Measurements from ENCODE around the gene RNF113B.

RNF113B gene

GRCh38 chr13:98203646-98204326 is 26.7 kb upstream of the RNF113B start:
- peak; percentile 35 for DNase-seq (ENCODE audit: low spot score)

- peak; percentile 18 for DNase-seq (ENCODE audit: low spot score)
Observed at GRCh38 chr13:98201984-98202383, 24.9 kb upstream of the RNF113B start.

GRCh38 chr13:98201189-98201588 is 24.1 kb upstream of the RNF113B start:
- no peak for DNase-seq (ENCODE audit: low spot score)

- no peak for DNase-seq (ENCODE audit: low spot score)
Observed at GRCh38 chr13:98200211-98200878, 23.3 kb upstream of the RNF113B start.

GRCh38 chr13:98199480-98199879 is 22.4 kb upstream of the RNF113B start:
- no peak for DNase-seq (ENCODE audit: low spot score)

GRCh38 chr13:98198683-98199082 is 21.6 kb upstream of the RNF113B start:
- no peak for DNase-seq (ENCODE audit: low spot score)

- DNase-seq (ENCODE audit: low spot score): no peak
Observed at GRCh38 chr13:98195054-98195791, 18.2 kb upstream of the RNF113B start.

GRCh38 chr13:98192008-98192407 is 14.9 kb upstream of the RNF113B start:
- DNase-seq (ENCODE audit: low spot score): no peak

- DNase-seq (ENCODE audit: low spot score): no peak
Observed at GRCh38 chr13:98190889-98191444, 13.9 kb upstream of the RNF113B start.

- no peak for DNase-seq (ENCODE audit: low spot score)
Observed at GRCh38 chr13:98189841-98190505, 12.9 kb upstream of the RNF113B start.

GRCh38 chr13:98188544-98189166 is 11.6 kb upstream of the RNF113B start:
- no peak for DNase-seq (ENCODE audit: low spot score)

GRCh38 chr13:98187965-98188261 is 10.8 kb upstream of the RNF113B start:
- DNase-seq (ENCODE audit: low spot score): no peak

- DNase-seq (ENCODE audit: low spot score): no peak
Observed at GRCh38 chr13:98187155-98187964, 10.3 kb upstream of the RNF113B start.

- DNase-seq (ENCODE audit: low spot score): no peak
Observed at GRCh38 chr13:98184792-98185191, 7.7 kb upstream of the RNF113B start.

- no peak for DNase-seq (ENCODE audit: low spot score)
Observed at GRCh38 chr13:98182589-98182988, 5.5 kb upstream of the RNF113B start.

GRCh38 chr13:98182153-98182552 is 5.1 kb upstream of the RNF113B start:
- DNase-seq (ENCODE audit: low spot score): no peak

- no peak for DNase-seq (ENCODE audit: low spot score)
Observed at GRCh38 chr13:98181111-98181815, 4.2 kb upstream of the RNF113B start.

GRCh38 chr13:98180092-98180491 is 3.0 kb upstream of the RNF113B start:
- DNase-seq (ENCODE audit: low spot score): no peak

- DNase-seq (ENCODE audit: low spot score): no peak
Observed at GRCh38 chr13:98175823-98176222, 1.2 kb downstream of the RNF113B start.

- DNase-seq (ENCODE audit: low spot score): no peak
Observed at GRCh38 chr13:98175043-98175442, 2.0 kb downstream of the RNF113B start.

All from AG08396 (cell line).